Measurements from ENCODE around the gene EPHA4.

EPHA4 gene

GRCh38 chr2:221431477-221431876 is 140.6 kb downstream of the EPHA4 start:
- no peak for DNase-seq

- no peak for DNase-seq
Measured at GRCh38 chr2:221429741-221430491, 142.2 kb downstream of the EPHA4 start.

GRCh38 chr2:221428896-221429295 is 143.2 kb downstream of the EPHA4 start:
- no peak for DNase-seq

- DNase-seq: no peak
Measured at GRCh38 chr2:221426929-221427328, 145.2 kb downstream of the EPHA4 start.

GRCh38 chr2:221425891-221426290 is 146.2 kb downstream of the EPHA4 start:
- DNase-seq: no peak

- no peak for DNase-seq
Measured at GRCh38 chr2:221425353-221425752, 146.8 kb downstream of the EPHA4 start.

GRCh38 chr2:221423210-221423804 is 148.8 kb downstream of the EPHA4 start:
- no peak for DNase-seq

- DNase-seq: no peak
Measured at GRCh38 chr2:221422516-221423209, 149.4 kb downstream of the EPHA4 start.

GRCh38 chr2:221420245-221420644 is 151.9 kb downstream of the EPHA4 start:
- no peak for DNase-seq

- DNase-seq: peak in 1 of 3 donors; percentile 4
Measured at GRCh38 chr2:221415789-221416188, 156.3 kb downstream of the EPHA4 start.

GRCh38 chr2:221412978-221413377 is 159.1 kb downstream of the EPHA4 start:
- no peak for DNase-seq

GRCh38 chr2:221410487-221410886 is 161.6 kb downstream of the EPHA4 start:
- no peak for DNase-seq

- DNase-seq: no peak
Measured at GRCh38 chr2:221407765-221408164, 164.3 kb downstream of the EPHA4 start.

- DNase-seq: no peak
Measured at GRCh38 chr2:221405521-221405920, 166.6 kb downstream of the EPHA4 start.

- no peak for DNase-seq
Measured at GRCh38 chr2:221402072-221402471, 170.0 kb downstream of the EPHA4 start.

GRCh38 chr2:221400411-221400810 is 171.7 kb downstream of the EPHA4 start:
- no peak for DNase-seq

- no peak for DNase-seq
Measured at GRCh38 chr2:221399183-221399582, 172.9 kb downstream of the EPHA4 start.

- no peak for DNase-seq
Measured at GRCh38 chr2:221397187-221397586, 174.9 kb downstream of the EPHA4 start.

- no peak for DNase-seq
Measured at GRCh38 chr2:221392228-221392881, 179.7 kb downstream of the EPHA4 start.

- no peak for DNase-seq
Measured at GRCh38 chr2:221390878-221391277, 181.2 kb downstream of the EPHA4 start.

GRCh38 chr2:221389904-221390303 is 182.2 kb downstream of the EPHA4 start:
- no peak for DNase-seq

GRCh38 chr2:221389421-221389820 is 182.7 kb downstream of the EPHA4 start:
- DNase-seq: no peak

GRCh38 chr2:221388891-221389290 is 183.2 kb downstream of the EPHA4 start:
- DNase-seq: no peak

- no peak for DNase-seq
Measured at GRCh38 chr2:221385716-221386115, 186.4 kb downstream of the EPHA4 start.

Data from suppressor macrophage treated with lipopolysaccharide for 1 hour (primary cell).